Measurements from ENCODE around the gene CDC42BPB. TPM values are rescaled to one million over a fixed set of nuclear protein-coding genes. Genes with fewer than 3 reads are reported as not detected.

The CDC42BPB gene
- total RNA-seq, 1 donor from 2014 or later = 48.2 TPM

DNA sequence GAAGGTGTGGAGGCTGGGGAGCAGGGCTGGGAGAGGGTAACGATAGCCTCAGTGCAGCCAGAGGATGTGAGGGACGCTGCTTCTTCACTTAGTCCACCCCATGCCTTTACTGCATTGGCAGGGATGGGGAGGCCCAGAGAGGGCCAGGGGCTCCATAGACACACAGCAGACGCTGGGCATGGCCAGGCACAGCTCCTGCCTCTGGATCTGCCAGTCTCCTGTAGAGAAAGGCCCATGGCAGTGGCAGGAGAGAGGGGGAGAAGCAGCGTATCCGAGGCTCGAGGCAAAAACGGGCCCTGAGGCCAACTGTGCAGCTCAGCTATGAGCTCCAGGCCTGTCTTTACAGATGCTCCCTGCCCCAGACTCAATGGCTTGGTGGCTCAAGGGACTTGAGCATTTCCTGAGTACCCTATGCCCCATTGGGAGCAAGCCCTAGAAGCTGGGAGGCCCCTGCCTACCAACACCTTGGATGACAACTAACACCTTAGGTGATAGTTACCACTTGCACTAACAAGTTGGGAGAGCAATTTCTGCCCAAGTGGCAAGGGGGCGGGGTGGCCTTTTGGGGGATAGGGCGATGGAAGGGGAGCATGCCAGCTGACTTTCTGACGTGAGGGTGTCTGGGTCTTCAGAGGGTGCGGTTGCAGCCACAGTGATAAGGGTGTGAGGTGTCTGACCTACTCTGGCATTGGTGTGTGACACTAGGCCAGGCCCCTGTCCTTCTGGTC lies 21.7 kb upstream of the CDC42BPB start:
- Histone ChIP-seq H3K4me1 (peaks cover 4% of the 10 kb centered on the region), H3K9me3 (ENCODE audit: low read depth) (no peaks in the 10 kb centered on the region), H3K36me3 (no peaks in the 10 kb centered on the region), H3F3A (ENCODE audit: low read depth) (peaks cover 13% of the 10 kb centered on the region), H3K27ac (no peak overlapping the region), H2AFZ (replicated peaks) (no peak overlapping the region), H3K4me3 (no peak overlapping the region), H3K79me2 (ENCODE audit: low read depth) (no peaks in the 10 kb centered on the region), H4K20me1 (ENCODE audit: low read depth) (no peaks in the 10 kb centered on the region), H3K4me2 (no peak overlapping the region), H3K27me3 (peaks cover 71% of the 10 kb centered on the region), H3K9ac (no peak overlapping the region)
- no peaks in the 10 kb centered on the region for H3K36me3 Mint-ChIP-seq
- no peak overlapping the region for H3K4me3 Mint-ChIP-seq
- H3K4me1 Mint-ChIP-seq = no peaks in the 10 kb centered on the region
- no peaks in the 10 kb centered on the region for H3K27me3 Mint-ChIP-seq (ENCODE audit: insufficient read depth, low read depth)
- no peak overlapping the region for H3K27ac Mint-ChIP-seq
- TF ChIP-seq, protein P1, sequence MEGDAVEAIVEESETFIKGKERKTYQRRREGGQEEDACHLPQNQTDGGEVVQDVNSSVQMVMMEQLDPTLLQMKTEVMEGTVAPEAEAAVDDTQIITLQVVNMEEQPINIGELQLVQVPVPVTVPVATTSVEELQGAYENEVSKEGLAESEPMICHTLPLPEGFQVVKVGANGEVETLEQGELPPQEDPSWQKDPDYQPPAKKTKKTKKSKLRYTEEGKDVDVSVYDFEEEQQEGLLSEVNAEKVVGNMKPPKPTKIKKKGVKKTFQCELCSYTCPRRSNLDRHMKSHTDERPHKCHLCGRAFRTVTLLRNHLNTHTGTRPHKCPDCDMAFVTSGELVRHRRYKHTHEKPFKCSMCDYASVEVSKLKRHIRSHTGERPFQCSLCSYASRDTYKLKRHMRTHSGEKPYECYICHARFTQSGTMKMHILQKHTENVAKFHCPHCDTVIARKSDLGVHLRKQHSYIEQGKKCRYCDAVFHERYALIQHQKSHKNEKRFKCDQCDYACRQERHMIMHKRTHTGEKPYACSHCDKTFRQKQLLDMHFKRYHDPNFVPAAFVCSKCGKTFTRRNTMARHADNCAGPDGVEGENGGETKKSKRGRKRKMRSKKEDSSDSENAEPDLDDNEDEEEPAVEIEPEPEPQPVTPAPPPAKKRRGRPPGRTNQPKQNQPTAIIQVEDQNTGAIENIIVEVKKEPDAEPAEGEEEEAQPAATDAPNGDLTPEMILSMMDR (IDR thresholded peaks at IDR 0.05) = no peak
- TF ChIP-seq EZH2phosphoT487 (IDR thresholded peaks at IDR 0.05) = no peak
- no peak for DNase-seq (ENCODE audit: low spot score)
- H3K9me3 Mint-ChIP-seq = no peaks in the 10 kb centered on the region

DNA sequence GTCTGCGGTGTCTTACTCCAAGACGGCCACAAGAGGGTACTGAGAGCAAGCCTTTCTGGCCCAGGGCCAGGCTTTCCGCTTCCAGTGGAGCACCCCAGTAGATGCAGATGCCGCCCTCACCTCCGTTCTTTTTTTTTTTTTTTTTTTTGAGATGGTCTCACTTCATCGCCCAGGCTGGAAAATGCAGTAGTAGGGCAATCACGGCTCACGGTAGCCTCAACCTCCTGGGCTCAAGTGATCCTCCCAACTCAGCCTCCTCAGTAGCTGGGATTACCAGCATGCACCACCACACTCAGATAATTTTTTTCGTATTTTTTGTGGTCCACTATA lies 21.0 kb upstream of the CDC42BPB start:
- no peak overlapping the region for H3K4me3 ChIP-seq
- H3K9ac ChIP-seq = no peak overlapping the region
- no peak overlapping the region for H2AFZ ChIP-seq (replicated peaks)
- H3K4me2 ChIP-seq = no peak overlapping the region
- no peaks in the 10 kb centered on the region for H3K27me3 Mint-ChIP-seq (ENCODE audit: insufficient read depth, low read depth)
- H3K4me1 Mint-ChIP-seq = no peaks in the 10 kb centered on the region
- no peaks in the 10 kb centered on the region for H3K9me3 ChIP-seq (ENCODE audit: low read depth)
- H3K36me3 ChIP-seq = no peaks in the 10 kb centered on the region
- H4K20me1 ChIP-seq (ENCODE audit: low read depth) = no peaks in the 10 kb centered on the region
- H3F3A ChIP-seq (ENCODE audit: low read depth) = peaks cover 13% of the 10 kb centered on the region
- peaks cover 64% of the 10 kb centered on the region for H3K27me3 ChIP-seq
- no peak overlapping the region for H3K4me3 Mint-ChIP-seq
- no peaks in the 10 kb centered on the region for H3K9me3 Mint-ChIP-seq
- no peak overlapping the region for H3K27ac Mint-ChIP-seq
- DNase-seq (ENCODE audit: low spot score) = peak; percentile 89
- no peaks in the 10 kb centered on the region for H3K79me2 ChIP-seq (ENCODE audit: low read depth)
- no peak overlapping the region for H3K27ac ChIP-seq
- H3K4me1 ChIP-seq = peaks cover 4% of the 10 kb centered on the region
- H3K36me3 Mint-ChIP-seq = no peaks in the 10 kb centered on the region
- TF ChIP-seq EZH2phosphoT487 (IDR thresholded peaks at IDR 0.05) (no peak), EZH2 (IDR thresholded peaks at IDR 0.05) (no peak)
- TF ChIP-seq, protein P1 (IDR thresholded peaks at IDR 0.05) = peak; percentile 67

DNA sequence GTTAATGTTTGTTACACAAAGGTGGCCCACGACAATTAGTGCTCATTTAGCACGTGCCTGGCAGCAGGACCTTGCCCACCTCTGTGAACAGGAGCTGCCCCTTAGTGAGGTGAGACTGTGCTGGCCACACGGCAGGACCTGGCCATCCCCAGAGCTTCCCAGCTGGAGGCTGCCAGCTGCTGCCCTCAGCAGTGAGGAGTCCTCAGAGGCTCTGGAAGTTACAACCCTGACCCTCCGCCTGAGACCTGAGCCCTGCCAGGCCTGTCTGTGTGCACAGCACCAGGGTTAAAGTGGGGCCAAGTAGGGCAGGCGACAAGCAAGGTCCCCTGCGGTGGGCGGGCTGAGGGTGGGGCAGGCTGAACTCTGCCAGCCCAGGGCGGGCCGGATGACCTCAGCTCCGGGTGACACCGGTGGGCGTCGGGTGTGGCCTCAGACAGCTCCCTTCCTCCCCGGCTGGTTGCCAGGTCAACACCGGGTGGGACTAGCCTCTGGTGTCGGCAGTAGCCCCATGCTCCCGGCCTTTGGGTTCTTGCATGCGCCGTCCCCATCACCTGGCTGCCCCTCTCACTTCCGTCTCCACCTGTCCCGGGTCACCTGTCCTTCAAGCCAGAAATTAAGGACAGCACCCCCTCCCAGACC lies 17.5 kb upstream of the CDC42BPB start:
- Histone ChIP-seq H3K4me2 (peak overlapping the region; percentile 83), H3F3A (ENCODE audit: low read depth) (peaks cover 13% of the 10 kb centered on the region), H3K27me3 (peaks cover 32% of the 10 kb centered on the region), H3K9me3 (ENCODE audit: low read depth) (no peaks in the 10 kb centered on the region), H4K20me1 (ENCODE audit: low read depth) (no peaks in the 10 kb centered on the region), H3K9ac (no peak overlapping the region), H3K4me1 (peaks cover 16% of the 10 kb centered on the region), H3K27ac (no peak overlapping the region), H3K79me2 (ENCODE audit: low read depth) (no peaks in the 10 kb centered on the region), H2AFZ (replicated peaks) (peak overlapping the region; percentile 88), H3K4me3 (peak overlapping the region; percentile 46), H3K36me3 (no peaks in the 10 kb centered on the region)
- no peaks in the 10 kb centered on the region for H3K9me3 Mint-ChIP-seq
- H3K27ac Mint-ChIP-seq = no peak overlapping the region
- H3K4me1 Mint-ChIP-seq = peaks cover 4% of the 10 kb centered on the region
- no peak for TF ChIP-seq EZH2phosphoT487 (IDR thresholded peaks at IDR 0.05)
- TF ChIP-seq, protein P1 (IDR thresholded peaks at IDR 0.05) = no peak
- no peak for DNase-seq (ENCODE audit: low spot score)
- peak overlapping the region; percentile 4 for H3K4me3 Mint-ChIP-seq
- no peaks in the 10 kb centered on the region for H3K36me3 Mint-ChIP-seq
- H3K27me3 Mint-ChIP-seq (ENCODE audit: insufficient read depth, low read depth) = no peaks in the 10 kb centered on the region

Data from neural progenitor cell (in vitro differentiated cells).